Upper lobe of right lung (tissue), 1 donor: ENCODE results near the gene UCHL5. TPM values are rescaled to one million over a fixed set of nuclear protein-coding genes. Genes with fewer than 3 reads are reported as not detected.

Source experiments
- ATAC-seq: fragments of 200-7000 bp; cut with Tn5 transposase; one replicate; pipeline ENCODE4 v1.9.1; 2020; ENCODE audit warnings: mild to moderate bottlenecking, moderate library complexity
- DNase-seq: peaks from one replicate; pipeline ENCODE4 v3.0.0-alpha.2; 2020
- H3K27ac ChIP-seq: fragments of 200-600 bp; one replicate; pipeline ENCODE4 v1.8.0; 2022
- H3K27me3 ChIP-seq: fragments of 200-600 bp; one replicate; pipeline ENCODE4 v1.8.0; 2022; ENCODE audit warnings: mild to moderate bottlenecking
- H3K36me3 ChIP-seq: fragments of 200-600 bp; one replicate; pipeline ENCODE4 v1.8.0; 2022
- H3K4me1 ChIP-seq: fragments of 200-600 bp; one replicate; pipeline ENCODE4 v1.8.0; 2022
- H3K4me3 ChIP-seq: fragments of 200-600 bp; one replicate; pipeline ENCODE4 v1.8.0; 2022; ENCODE audit warnings: mild to moderate bottlenecking
- H3K9me3 ChIP-seq: fragments of 200-600 bp; one replicate; pipeline ENCODE4 v1.8.0; 2022
- intact Hi-C: fragments of 100-400 bp; cut with DNase I; formaldehyde crosslinking; loops from one replicate; pipeline ENCODE4 v1.11.0; 2022
- total RNA-seq: library from RNA; stranded (reverse); fragmentation: NEBNext Ultra II Directional; extraction: Animal tissue kit (Norgen Biotek cat#: 25700); gene quantifications from one replicate; pipeline ENCODE4 v1.2.1, GENCODE V29; 2021
- TF ChIP-seq, protein P1 (sequence below): fragments of 200-600 bp; IDR thresholded peaks from one replicate; pipeline ENCODE4 v1.8.0; 2022; ENCODE audit warnings: antibody characterized with exemption
- donor health status: DM: no; HTN: yes; CAD: no; lungs with severe emphysema.

The UCHL5 gene
- total RNA-seq, 1 donor from 2014 or later = 23.8 TPM

DNA sequence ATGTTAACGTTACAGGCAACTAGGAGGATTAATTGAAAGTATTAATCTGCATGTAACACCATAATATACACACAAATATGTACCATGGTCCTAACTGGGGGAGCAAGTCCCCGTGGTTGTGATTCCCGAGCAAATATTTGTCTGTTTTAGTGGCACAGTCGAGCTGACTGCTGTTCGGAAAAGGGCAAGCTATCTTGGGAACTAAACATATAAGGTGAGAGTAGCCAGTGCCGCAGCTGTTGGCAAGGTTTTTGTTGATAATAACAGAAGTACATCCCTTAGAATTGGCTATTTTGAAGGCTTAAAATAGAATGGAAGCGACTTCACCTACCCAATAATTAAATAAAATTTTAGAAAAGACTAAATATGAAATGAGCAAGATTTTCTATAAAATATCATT, 45.5 kb downstream of the UCHL5 start:
- DNase-seq (no peak), ATAC-seq (no peak)
- no peak overlapping the region for H3K27ac ChIP-seq
- H3K36me3 ChIP-seq = no peaks in the 10 kb centered on the region
- intact Hi-C loops = no loop called here
- TF ChIP-seq, protein P1, sequence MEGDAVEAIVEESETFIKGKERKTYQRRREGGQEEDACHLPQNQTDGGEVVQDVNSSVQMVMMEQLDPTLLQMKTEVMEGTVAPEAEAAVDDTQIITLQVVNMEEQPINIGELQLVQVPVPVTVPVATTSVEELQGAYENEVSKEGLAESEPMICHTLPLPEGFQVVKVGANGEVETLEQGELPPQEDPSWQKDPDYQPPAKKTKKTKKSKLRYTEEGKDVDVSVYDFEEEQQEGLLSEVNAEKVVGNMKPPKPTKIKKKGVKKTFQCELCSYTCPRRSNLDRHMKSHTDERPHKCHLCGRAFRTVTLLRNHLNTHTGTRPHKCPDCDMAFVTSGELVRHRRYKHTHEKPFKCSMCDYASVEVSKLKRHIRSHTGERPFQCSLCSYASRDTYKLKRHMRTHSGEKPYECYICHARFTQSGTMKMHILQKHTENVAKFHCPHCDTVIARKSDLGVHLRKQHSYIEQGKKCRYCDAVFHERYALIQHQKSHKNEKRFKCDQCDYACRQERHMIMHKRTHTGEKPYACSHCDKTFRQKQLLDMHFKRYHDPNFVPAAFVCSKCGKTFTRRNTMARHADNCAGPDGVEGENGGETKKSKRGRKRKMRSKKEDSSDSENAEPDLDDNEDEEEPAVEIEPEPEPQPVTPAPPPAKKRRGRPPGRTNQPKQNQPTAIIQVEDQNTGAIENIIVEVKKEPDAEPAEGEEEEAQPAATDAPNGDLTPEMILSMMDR = no peak
- no peak overlapping the region for H3K4me3 ChIP-seq
- no peaks in the 10 kb centered on the region for H3K27me3 ChIP-seq
- no peaks in the 10 kb centered on the region for H3K9me3 ChIP-seq
- H3K4me1 ChIP-seq = no peaks in the 10 kb centered on the region

- TF ChIP-seq, protein P1 = no peak
- Histone ChIP-seq H3K27me3 (no peaks in the 10 kb centered on the region), H3K27ac (no peak overlapping the region), H3K4me3 (no peak overlapping the region), H3K4me1 (no peaks in the 10 kb centered on the region), H3K9me3 (no peaks in the 10 kb centered on the region), H3K36me3 (no peaks in the 10 kb centered on the region)
- intact Hi-C loops = no loop called here
- peak; percentile 64 for ATAC-seq
- DNase-seq = no peak
Observed at GRCh38 chr1:193013005-193013404, 46.2 kb downstream of the UCHL5 start.

DNA sequence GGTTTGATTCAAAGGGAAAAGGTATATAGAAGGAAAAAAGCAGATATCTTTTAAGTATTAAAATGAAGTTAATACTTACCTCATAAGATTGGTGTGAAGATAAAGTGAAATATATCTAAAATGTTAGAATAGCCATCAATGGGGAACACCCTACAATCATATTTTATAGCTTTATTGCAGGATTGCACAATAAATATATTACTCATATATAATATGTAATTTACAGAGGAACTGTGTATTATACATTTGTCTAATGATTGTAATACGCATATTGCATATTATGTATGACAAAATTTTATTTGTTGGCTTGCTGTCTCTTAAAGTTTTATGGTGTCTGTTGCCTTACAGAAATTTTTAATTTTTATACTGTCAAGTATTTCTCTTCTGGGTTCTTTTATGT, 47.8 kb downstream of the UCHL5 start:
- Histone ChIP-seq H3K27me3 (no peaks in the 10 kb centered on the region), H3K27ac (no peak overlapping the region), H3K9me3 (no peaks in the 10 kb centered on the region), H3K4me3 (no peak overlapping the region), H3K36me3 (no peaks in the 10 kb centered on the region), H3K4me1 (no peaks in the 10 kb centered on the region)
- ATAC-seq = no peak
- DNase-seq = no peak
- intact Hi-C loops = no loop called here
- TF ChIP-seq, protein P1 = no peak

DNA sequence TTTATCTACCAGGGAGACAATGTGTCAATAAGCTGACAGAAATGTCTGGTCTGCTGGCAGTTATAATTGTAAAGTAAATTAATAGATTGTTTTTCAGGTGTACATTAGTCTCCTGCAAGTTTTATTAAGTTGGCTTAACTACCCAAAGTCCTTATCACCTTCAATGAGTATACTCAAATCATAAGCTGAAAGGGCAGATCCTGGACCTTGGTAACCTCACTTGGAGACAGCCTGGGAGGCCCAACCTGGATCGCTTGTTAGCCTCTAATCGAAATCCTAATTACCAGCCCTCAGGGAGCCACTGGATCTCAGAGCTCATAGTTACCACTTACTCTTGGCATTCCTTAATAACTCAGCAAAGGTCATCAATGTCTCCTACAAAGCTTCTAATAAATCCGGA, 49.7 kb downstream of the UCHL5 start:
- H3K4me1 ChIP-seq = no peaks in the 10 kb centered on the region
- H3K9me3 ChIP-seq = no peaks in the 10 kb centered on the region
- no peak overlapping the region for H3K4me3 ChIP-seq
- intact Hi-C loops = no loop called here
- H3K27me3 ChIP-seq = no peaks in the 10 kb centered on the region
- DNase-seq (no peak), ATAC-seq (no peak)
- TF ChIP-seq, protein P1 = no peak
- H3K36me3 ChIP-seq = no peaks in the 10 kb centered on the region
- no peak overlapping the region for H3K27ac ChIP-seq

GRCh38 chr1:193005785-193006184, 53.4 kb downstream of the UCHL5 start:
- Histone ChIP-seq H3K36me3 (no peaks in the 10 kb centered on the region), H3K27ac (no peak overlapping the region), H3K4me3 (no peak overlapping the region), H3K4me1 (no peaks in the 10 kb centered on the region), H3K9me3 (no peaks in the 10 kb centered on the region), H3K27me3 (no peaks in the 10 kb centered on the region)
- TF ChIP-seq, protein P1 = no peak
- no peak for ATAC-seq
- no peak for DNase-seq
- intact Hi-C loops = no loop called here

GRCh38 chr1:192998536-192998935, 60.6 kb downstream of the UCHL5 start:
- no peaks in the 10 kb centered on the region for H3K27me3 ChIP-seq
- no peaks in the 10 kb centered on the region for H3K9me3 ChIP-seq
- no peak overlapping the region for H3K4me3 ChIP-seq
- intact Hi-C loops = no loop called here
- DNase-seq = no peak
- H3K27ac ChIP-seq = no peak overlapping the region
- H3K4me1 ChIP-seq = no peaks in the 10 kb centered on the region
- TF ChIP-seq, protein P1 = peak; percentile 38
- no peaks in the 10 kb centered on the region for H3K36me3 ChIP-seq
- peak; percentile 70 for ATAC-seq
